ENCODE results near the gene NAPB.

DNA sequence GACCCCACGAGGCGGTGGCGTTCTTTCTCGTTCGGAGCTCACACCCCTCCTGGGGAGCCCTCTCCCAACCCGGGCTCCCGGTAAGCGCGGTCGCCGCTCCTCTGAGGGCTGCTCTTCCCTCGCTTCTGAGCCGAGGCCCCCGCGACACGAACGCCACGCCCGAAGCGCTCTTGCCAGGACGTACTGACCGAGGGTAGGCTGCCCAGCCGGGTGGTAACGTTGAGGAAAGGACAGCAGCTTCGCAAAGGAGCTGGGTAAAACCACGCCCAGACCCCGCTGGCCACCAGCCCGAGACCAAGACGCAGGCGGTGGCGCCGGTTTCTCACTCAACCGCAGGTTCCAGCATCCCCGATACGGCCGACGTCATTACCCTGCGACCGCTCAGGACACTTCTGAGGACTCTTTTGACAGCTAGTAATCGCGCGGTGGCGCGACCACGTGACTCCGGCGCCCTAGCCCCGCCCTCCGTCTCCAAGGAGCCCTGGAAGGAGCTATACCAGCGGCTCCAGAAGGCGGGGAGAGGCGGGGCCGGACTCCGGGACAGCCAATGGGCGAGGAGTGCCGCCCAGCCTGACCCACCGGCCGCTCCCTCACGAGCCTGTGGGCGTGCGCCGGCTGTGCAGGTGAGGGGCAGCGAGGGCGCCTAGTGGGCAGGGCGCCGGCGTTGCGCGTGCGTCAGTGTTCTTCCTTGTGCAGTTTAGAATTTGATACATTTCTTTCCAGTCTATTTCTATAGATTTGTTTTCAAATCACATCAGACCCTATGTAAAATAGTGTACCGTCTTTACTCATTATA is 63.3 kb downstream of the NAPB start:
- TF ChIP-seq, protein P1, sequence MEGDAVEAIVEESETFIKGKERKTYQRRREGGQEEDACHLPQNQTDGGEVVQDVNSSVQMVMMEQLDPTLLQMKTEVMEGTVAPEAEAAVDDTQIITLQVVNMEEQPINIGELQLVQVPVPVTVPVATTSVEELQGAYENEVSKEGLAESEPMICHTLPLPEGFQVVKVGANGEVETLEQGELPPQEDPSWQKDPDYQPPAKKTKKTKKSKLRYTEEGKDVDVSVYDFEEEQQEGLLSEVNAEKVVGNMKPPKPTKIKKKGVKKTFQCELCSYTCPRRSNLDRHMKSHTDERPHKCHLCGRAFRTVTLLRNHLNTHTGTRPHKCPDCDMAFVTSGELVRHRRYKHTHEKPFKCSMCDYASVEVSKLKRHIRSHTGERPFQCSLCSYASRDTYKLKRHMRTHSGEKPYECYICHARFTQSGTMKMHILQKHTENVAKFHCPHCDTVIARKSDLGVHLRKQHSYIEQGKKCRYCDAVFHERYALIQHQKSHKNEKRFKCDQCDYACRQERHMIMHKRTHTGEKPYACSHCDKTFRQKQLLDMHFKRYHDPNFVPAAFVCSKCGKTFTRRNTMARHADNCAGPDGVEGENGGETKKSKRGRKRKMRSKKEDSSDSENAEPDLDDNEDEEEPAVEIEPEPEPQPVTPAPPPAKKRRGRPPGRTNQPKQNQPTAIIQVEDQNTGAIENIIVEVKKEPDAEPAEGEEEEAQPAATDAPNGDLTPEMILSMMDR (IDR thresholded peaks at IDR 0.05), result peak in 3 of 7 experiments; percentile 17 to 35 (median 34)
- TF ChIP-seq POLR2A (IDR thresholded peaks at IDR 0.05), result peak; percentile 65 to 89 (median 87)
